HG02885 (cell line): ENCODE data around the gene FBN1.

Experiments
- ATAC-seq: cut with Tn5 transposase; IDR thresholded peaks from one replicate; pipeline ENCODE4 v1.9.1; 2021; ENCODE audit warnings: mild to moderate bottlenecking; ENCODE audit not compliant: unreplicated experiment, poor library complexity

The FBN1 gene

GRCh38 chr15:48385031-48385830, 260.3 kb downstream of the FBN1 start:
- no peak for ATAC-seq

- no peak for ATAC-seq
Measured at GRCh38 chr15:48384616-48385015, 260.9 kb downstream of the FBN1 start.

DNA sequence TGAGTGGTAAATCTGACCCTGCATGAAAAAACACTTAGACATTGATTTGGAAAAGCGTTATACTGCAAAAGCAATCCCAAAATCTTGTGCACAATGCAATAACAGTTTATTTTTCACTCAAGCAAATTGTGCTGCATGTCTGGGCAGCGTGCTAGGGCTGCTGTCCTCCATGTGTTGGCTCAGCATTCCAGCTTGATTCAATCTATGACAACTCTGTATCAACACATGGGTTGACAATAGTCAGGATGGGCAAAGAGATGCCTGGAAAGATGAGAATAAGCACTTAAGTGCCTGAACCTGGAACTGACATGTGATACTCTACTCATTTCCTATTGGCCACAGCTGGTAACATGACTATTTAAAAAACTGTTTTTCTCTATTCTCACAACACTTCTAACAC, 262.5 kb downstream of the FBN1 start:
- ATAC-seq, result no peak

GRCh38 chr15:48381861-48382260, 263.6 kb downstream of the FBN1 start:
- no peak for ATAC-seq

- no peak for ATAC-seq
Measured at GRCh38 chr15:48380198-48380597, 265.3 kb downstream of the FBN1 start.

DNA sequence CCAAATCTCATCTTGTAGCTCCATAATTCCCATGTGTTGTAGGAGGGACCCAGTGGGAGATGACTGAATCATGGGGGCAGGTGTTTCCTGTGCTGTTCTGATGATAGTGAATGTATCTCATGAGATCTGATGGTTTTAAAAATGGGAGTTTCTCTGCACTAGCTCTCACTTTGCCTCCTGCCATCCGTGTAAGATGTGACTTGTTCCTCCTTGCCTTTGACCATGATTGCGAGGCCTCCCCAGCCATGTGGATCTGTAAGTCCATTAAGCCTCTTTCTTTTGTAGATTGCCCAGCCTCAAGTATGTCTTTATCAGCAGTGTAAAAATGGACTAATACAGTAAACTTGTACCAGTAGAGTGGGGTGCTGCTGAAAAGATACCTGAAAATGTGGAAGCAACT, 269.7 kb downstream of the FBN1 start:
- ATAC-seq, result no peak

DNA sequence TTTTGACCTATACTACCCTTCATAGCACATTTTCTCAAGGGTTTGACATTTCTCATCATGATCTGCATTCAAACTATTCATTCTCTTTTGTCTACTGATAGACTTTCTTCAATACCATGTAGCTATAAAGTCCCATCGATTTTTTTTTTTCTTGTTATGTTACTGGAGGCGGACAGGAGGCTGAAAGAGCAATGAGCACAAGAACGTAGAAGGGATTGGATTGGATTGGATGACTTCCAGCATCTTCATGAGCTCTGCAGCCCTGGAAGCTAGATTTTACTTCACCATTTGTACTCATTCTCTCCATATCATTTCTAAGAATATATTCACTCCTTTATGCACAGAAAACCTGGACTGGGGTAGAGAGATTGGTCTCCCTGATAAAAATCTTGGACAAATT, 271.0 kb downstream of the FBN1 start:
- ATAC-seq, result no peak

- no peak for ATAC-seq
Measured at GRCh38 chr15:48373821-48374451, 271.6 kb downstream of the FBN1 start.

DNA sequence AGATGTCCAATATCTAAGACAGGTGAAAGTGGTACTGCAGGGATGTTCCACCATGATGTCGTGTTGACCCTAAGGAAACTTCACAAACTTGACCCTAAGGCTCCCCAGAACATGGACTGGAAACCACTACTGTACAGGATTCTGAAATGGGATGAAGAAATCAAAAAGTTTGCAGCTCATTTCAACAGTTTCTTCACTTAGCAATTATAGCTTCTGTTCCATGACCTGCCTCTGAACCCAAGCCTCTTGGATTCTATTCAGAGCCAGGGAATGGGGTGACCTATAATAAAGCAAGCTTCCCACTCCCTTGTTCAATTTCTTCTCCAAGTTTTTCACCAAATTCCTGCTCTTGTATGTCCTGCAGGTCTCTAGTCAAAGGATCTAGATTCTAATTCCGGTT, 273.5 kb downstream of the FBN1 start:
- ATAC-seq, result no peak

GRCh38 chr15:48371550-48371949, 274.0 kb downstream of the FBN1 start:
- ATAC-seq, result no peak

DNA sequence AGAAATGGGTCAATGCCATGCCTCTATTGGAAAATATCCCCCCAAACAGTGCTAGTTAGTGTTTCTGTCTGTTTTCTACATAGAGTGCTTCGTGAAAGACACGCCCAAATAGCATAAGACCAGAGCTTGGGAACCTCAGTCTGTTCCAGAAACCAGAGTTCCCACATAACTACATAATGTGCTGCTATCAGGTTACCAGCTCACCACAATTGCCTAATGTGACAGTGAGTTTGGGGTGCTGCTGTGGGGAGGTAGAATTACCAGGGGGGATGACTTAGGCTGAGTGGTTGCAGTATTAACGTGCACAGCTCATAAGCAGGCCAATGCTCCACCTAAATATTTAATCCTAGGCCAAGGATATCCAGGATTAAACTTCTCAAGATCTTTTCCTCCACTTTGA, 275.0 kb downstream of the FBN1 start:
- no peak for ATAC-seq

- ATAC-seq, result no peak
Measured at GRCh38 chr15:48367483-48367882, 278.0 kb downstream of the FBN1 start.

- ATAC-seq, result no peak
Measured at GRCh38 chr15:48366584-48367312, 278.8 kb downstream of the FBN1 start.

DNA sequence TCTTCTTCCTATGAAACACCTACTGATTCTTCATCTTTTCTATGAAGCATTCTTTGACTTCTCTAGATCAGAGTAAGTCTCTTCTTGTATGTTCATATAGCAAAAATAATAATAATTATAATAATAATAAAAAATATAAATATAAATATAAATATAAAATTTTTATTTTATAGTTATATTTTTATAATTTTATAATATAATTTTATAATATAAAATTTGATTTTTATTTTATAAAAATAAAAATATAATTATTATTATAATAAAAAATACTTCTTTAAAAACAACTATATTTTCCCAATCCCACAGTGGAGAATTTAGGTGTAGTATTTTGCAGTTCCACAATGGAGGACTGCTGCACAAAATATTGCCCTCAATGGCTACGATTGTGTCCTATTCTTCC, 279.9 kb downstream of the FBN1 start:
- ATAC-seq, result no peak

- ATAC-seq, result no peak
Measured at GRCh38 chr15:48363474-48363873, 282.0 kb downstream of the FBN1 start.

DNA sequence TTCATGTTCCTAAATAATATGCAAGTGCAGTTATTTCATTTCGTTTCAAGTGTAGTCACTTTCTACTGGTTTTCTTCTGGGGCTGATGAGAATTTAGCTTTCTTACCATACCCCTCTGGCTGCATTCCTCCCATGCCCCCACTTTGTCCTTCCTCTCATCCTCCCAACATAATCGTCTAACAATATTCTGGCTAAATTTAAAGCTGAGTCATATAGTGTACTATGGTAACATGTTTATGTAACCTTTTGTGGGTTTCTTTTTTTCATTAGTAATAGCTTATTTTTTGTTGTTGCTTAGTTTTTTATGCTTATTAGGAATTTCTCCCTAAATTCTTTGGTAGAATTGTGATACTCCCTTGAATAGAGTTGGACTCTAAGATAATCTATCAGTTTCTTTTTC, 283.8 kb downstream of the FBN1 start:
- no peak for ATAC-seq

DNA sequence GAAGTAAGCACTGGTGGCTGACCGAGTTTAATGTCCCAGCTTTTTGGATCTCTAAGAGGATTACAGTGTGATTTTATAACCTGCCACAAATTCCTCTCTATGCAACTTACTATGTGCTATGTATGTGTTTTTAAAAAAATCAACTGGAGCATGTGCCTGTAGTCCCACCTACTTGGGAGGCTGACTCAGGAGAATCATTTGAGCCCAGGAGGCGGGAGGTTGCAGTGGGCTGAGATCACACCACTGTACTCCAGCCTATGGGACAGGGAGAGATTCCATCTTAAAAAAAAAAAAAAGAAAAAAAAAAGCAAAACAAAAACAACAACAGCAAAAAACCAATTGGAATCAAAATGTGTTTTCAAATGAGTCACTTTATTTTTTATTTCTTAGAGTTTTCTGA, 284.7 kb downstream of the FBN1 start:
- no peak for ATAC-seq
